Stimulated activated CD8-positive, alpha-beta memory T cell treated with anti-CD3 and anti-CD28 coated beads, Interleukin-7, amount 100 ng/mL, for 48 hours (primary cell): ENCODE measurements around the gene SPPL2A.
"Not testable (repeated sequence)": the region's sequence is repeated elsewhere in the genome, so short reads cannot be mapped to it uniquely, and the experiment has no call there.

Source experiments
- DNase-seq, 2 donors: peaks; one replicate each; pipeline ENCODE4 v3.0.0-alpha.2; 2020; ENCODE audit warnings: low read depth in 1 of 2; ENCODE audit errors: extremely low read depth in 1 of 2

SPPL2A gene

GRCh38 chr15:50694634-50695165 is 70.8 kb downstream of the SPPL2A start:
- not testable (repeated sequence) for DNase-seq

GRCh38 chr15:50687302-50687902 is 78.1 kb downstream of the SPPL2A start:
- DNase-seq: no peak

GRCh38 chr15:50686469-50687301 is 78.8 kb downstream of the SPPL2A start, which contains the start of gene TRPM7:
Gene TRPM7 (minus strand): TSS chr15:50686797. CDS start chr15:50686533, 264 bp downstream.
- DNase-seq: peak; percentile 77 to 81

GRCh38 chr15:50685976-50686468 is 79.5 kb downstream of the SPPL2A start:
- peak; percentile 54 to 67 for DNase-seq

- no peak for DNase-seq
These were observed 80.1 kb downstream of the SPPL2A start for GRCh38 chr15:50685191-50685975.

GRCh38 chr15:50681467-50681866 is 84.0 kb downstream of the SPPL2A start:
- DNase-seq: no peak

GRCh38 chr15:50676799-50677483 is 88.6 kb downstream of the SPPL2A start:
- DNase-seq: no peak

GRCh38 chr15:50675535-50676144 is 89.9 kb downstream of the SPPL2A start:
- DNase-seq: no peak

- no peak for DNase-seq
These were observed 95.4 kb downstream of the SPPL2A start for GRCh38 chr15:50670115-50670514.

GRCh38 chr15:50669611-50670010 is 95.9 kb downstream of the SPPL2A start:
- no peak for DNase-seq

GRCh38 chr15:50665938-50666337 is 99.6 kb downstream of the SPPL2A start:
- DNase-seq: no peak

- DNase-seq: no peak
These were observed 110.0 kb downstream of the SPPL2A start for GRCh38 chr15:50655555-50655954.

GRCh38 chr15:50653156-50653743 is 112.3 kb downstream of the SPPL2A start:
- DNase-seq: no peak

- DNase-seq: no peak
These were observed 112.8 kb downstream of the SPPL2A start for GRCh38 chr15:50652671-50653070.
